Activated CD4-positive, alpha-beta T cell treated with anti-CD3 and anti-CD28 coated beads, Interleukin-2, amount 10 ng/mL, durations not matched to agents 7 days and 5 days (primary cell): ENCODE measurements around the gene ZNF516. TPM values are rescaled to one million over a fixed set of nuclear protein-coding genes. Genes with fewer than 3 reads are reported as not detected.
A peak's percentile ranks its signal among the peaks of the same experiment; 100 is the strongest.

Experiments
- CTCF ChIA-PET: fragments of 350-600 bp; sonication (Branson Sonifier 250); formaldehyde crosslinking; loops from one replicate; lab custom pipeline; 2021; ENCODE audit warnings: antibody characterized with exemption; lab: Charles Lee
- POLR2A ChIA-PET: fragments of 350-600 bp; sonication (Branson Sonifier 250); formaldehyde crosslinking; loops from one replicate; lab custom pipeline; 2021; ENCODE audit warnings: antibody characterized with exemption; lab: Charles Lee
- DNase-seq: peaks from one replicate; pipeline ENCODE4 v3.0.0-alpha.2; 2020
- H3K27ac Mint-ChIP-seq: one replicate; pipeline ENCODE4 v1.8.0; 2021; ENCODE audit warnings: mild to moderate bottlenecking, moderate library complexity, mixed read lengths
- H3K27me3 Mint-ChIP-seq: one replicate; pipeline ENCODE4 v1.8.0; 2021; ENCODE audit warnings: mixed read lengths
- H3K36me3 Mint-ChIP-seq: one replicate; pipeline ENCODE4 v1.8.0; 2021; ENCODE audit warnings: low read depth, mixed read lengths
- H3K4me1 Mint-ChIP-seq: one replicate; pipeline ENCODE4 v1.8.0; 2021; ENCODE audit warnings: mixed read lengths
- H3K4me3 Mint-ChIP-seq: one replicate; pipeline ENCODE4 v1.8.0; 2021; ENCODE audit warnings: mild to moderate bottlenecking, moderate library complexity, mixed read lengths
- H3K9me3 Mint-ChIP-seq: one replicate; pipeline ENCODE4 v1.8.0; 2021; ENCODE audit warnings: mixed read lengths
- total RNA-seq, 2 experiments: library from RNA; stranded (reverse); gene quantifications; one replicate each; pipeline ENCODE4 v1.2.3, GENCODE V29; 2021

ZNF516 gene
- total RNA-seq, 2 experiments from 2014 or later, result 3.9 to 4.1 TPM

GRCh38 chr18:76502551-76502950 is 7.5 kb upstream of the ZNF516 start:
- ChIA-PET POLR2A (no interaction called here), CTCF (interaction anchor here (1.0 kb wide), 1 partner anchor 104 kb away, joined by 3 read pairs; no protein-coding TSS in a partner anchor)
- Mint-ChIP-seq H3K36me3 (no peaks in the 10 kb centered on the region), H3K9me3 (no peaks in the 10 kb centered on the region), H3K27ac (no peak overlapping the region), H3K27me3 (peaks cover 29% of the 10 kb centered on the region), H3K4me1 (no peaks in the 10 kb centered on the region), H3K4me3 (no peak overlapping the region)
- no peak for DNase-seq

GRCh38 chr18:76499637-76500340 is 4.7 kb upstream of the ZNF516 start:
- no peak for DNase-seq
- Mint-ChIP-seq H3K4me3 (no peak overlapping the region), H3K27me3 (peaks cover 51% of the 10 kb centered on the region), H3K27ac (no peak overlapping the region), H3K9me3 (no peaks in the 10 kb centered on the region), H3K36me3 (no peaks in the 10 kb centered on the region), H3K4me1 (peaks cover 8% of the 10 kb centered on the region)
- ChIA-PET POLR2A (no interaction called here), CTCF (no interaction called here)

GRCh38 chr18:76499021-76499420 is 4.0 kb upstream of the ZNF516 start:
- Mint-ChIP-seq H3K36me3 (no peaks in the 10 kb centered on the region), H3K4me1 (peaks cover 13% of the 10 kb centered on the region), H3K27me3 (peaks cover 53% of the 10 kb centered on the region), H3K4me3 (no peak overlapping the region), H3K9me3 (no peaks in the 10 kb centered on the region), H3K27ac (no peak overlapping the region)
- DNase-seq, result no peak
- ChIA-PET POLR2A (no interaction called here), CTCF (no interaction called here)

- Mint-ChIP-seq H3K4me3 (no peak overlapping the region), H3K36me3 (no peaks in the 10 kb centered on the region), H3K9me3 (no peaks in the 10 kb centered on the region), H3K27me3 (peaks cover 54% of the 10 kb centered on the region), H3K4me1 (peaks cover 21% of the 10 kb centered on the region), H3K27ac (no peak overlapping the region)
- CTCF ChIA-PET, result interaction anchor here (1.2 kb wide), 1 partner anchor 19 kb away, joined by 5 read pairs; no protein-coding TSS in a partner anchor
- POLR2A ChIA-PET, result no interaction called here
- DNase-seq, result no peak
Measured at GRCh38 chr18:76498064-76498463, 3.0 kb upstream of the ZNF516 start.

GRCh38 chr18:76497021-76497420 is 2.0 kb upstream of the ZNF516 start:
- DNase-seq, result no peak
- ChIA-PET CTCF (no interaction called here), POLR2A (no interaction called here)
- Mint-ChIP-seq H3K27me3 (peaks cover 54% of the 10 kb centered on the region), H3K27ac (no peak overlapping the region), H3K9me3 (no peaks in the 10 kb centered on the region), H3K4me3 (no peak overlapping the region), H3K4me1 (peaks cover 26% of the 10 kb centered on the region), H3K36me3 (no peaks in the 10 kb centered on the region)

- CTCF ChIA-PET, result no interaction called here
- peak; percentile 30 for DNase-seq
- POLR2A ChIA-PET, result no interaction called here
- Mint-ChIP-seq H3K27me3 (peaks cover 51% of the 10 kb centered on the region), H3K4me1 (peaks cover 26% of the 10 kb centered on the region), H3K36me3 (no peaks in the 10 kb centered on the region), H3K4me3 (peak overlapping the region; percentile 69), H3K27ac (peak overlapping the region; percentile 68), H3K9me3 (no peaks in the 10 kb centered on the region)
Measured at GRCh38 chr18:76496194-76496890, 1.3 kb upstream of the ZNF516 start.

- H3K27ac Mint-ChIP-seq, result peak overlapping the region; percentile 69
- H3K9me3 Mint-ChIP-seq, result no peaks in the 10 kb centered on the region
- H3K4me3 Mint-ChIP-seq, result peak overlapping the region; percentile 75
- no peaks in the 10 kb centered on the region for H3K36me3 Mint-ChIP-seq
- H3K27me3 Mint-ChIP-seq, result peaks cover 55% of the 10 kb centered on the region
- POLR2A ChIA-PET, result no interaction called here
- CTCF ChIA-PET, result no interaction called here
- peaks cover 29% of the 10 kb centered on the region for H3K4me1 Mint-ChIP-seq
- peak; percentile 17 for DNase-seq
Measured at GRCh38 chr18:76495435-76496193, 572 bp upstream of the ZNF516 start.

GRCh38 chr18:76494231-76495005 is 624 bp downstream of the ZNF516 start:
- Mint-ChIP-seq H3K27me3 (peaks cover 60% of the 10 kb centered on the region), H3K9me3 (no peaks in the 10 kb centered on the region), H3K36me3 (no peaks in the 10 kb centered on the region), H3K4me1 (peaks cover 36% of the 10 kb centered on the region), H3K27ac (peak overlapping the region; percentile 66), H3K4me3 (peak overlapping the region; percentile 89)
- POLR2A ChIA-PET, result no interaction called here
- CTCF ChIA-PET, result interaction anchor here (1.6 kb wide), 1 partner anchor 19 kb away, joined by 4 read pairs; no protein-coding TSS in a partner anchor
- peak; percentile 20 for DNase-seq

GRCh38 chr18:76493213-76494161 is 1.6 kb downstream of the ZNF516 start:
- CTCF ChIA-PET, result interaction anchor here (1.6 kb wide), 1 partner anchor 18 kb away, joined by 4 read pairs; no protein-coding TSS in a partner anchor
- peaks cover 56% of the 10 kb centered on the region for H3K27me3 Mint-ChIP-seq

GRCh38 chr18:76492669-76493212 is 2.3 kb downstream of the ZNF516 start:
- H3K27ac Mint-ChIP-seq, result peak overlapping the region; percentile 83
- peak overlapping the region; percentile 89 for H3K4me3 Mint-ChIP-seq
- H3K9me3 Mint-ChIP-seq, result no peaks in the 10 kb centered on the region
- CTCF ChIA-PET, result interaction anchor here (0.6 to 1.6 kb wide), 2 partner anchors 13 to 17 kb away, joined by 3 to 4 read pairs; no protein-coding TSS in a partner anchor
- H3K4me1 Mint-ChIP-seq, result peaks cover 36% of the 10 kb centered on the region
- POLR2A ChIA-PET, result no interaction called here
- peaks cover 59% of the 10 kb centered on the region for H3K27me3 Mint-ChIP-seq
- H3K36me3 Mint-ChIP-seq, result no peaks in the 10 kb centered on the region
- DNase-seq, result peak; percentile 99

More at GRCh38 chr18:76493213-76494161, 1.6 kb downstream of the ZNF516 start:
- Mint-ChIP-seq H3K4me1 (peaks cover 36% of the 10 kb centered on the region), H3K27ac (peak overlapping the region; percentile 83), H3K4me3 (peak overlapping the region; percentile 89), H3K36me3 (no peaks in the 10 kb centered on the region), H3K9me3 (no peaks in the 10 kb centered on the region)
- DNase-seq, result no peak
- POLR2A ChIA-PET, result no interaction called here
